NT2/D1 (cell line): ENCODE measurements around the gene SH3RF1.

Source experiments
- DNase-seq: peaks from one replicate; pipeline ENCODE4 v3.0.0-alpha.2; 2011; ENCODE audit warnings: low read depth, low spot score
- H3K27me3 ChIP-seq: 2 replicates; pipeline ENCODE4 v1.6.0; 2011; ENCODE audit warnings: mild to moderate bottlenecking; ENCODE audit not compliant: insufficient read length, insufficient read depth
- H3K36me3 ChIP-seq: 2 replicates; pipeline ENCODE4 v1.6.1; 2011; ENCODE audit warnings: mild to moderate bottlenecking, low read length, mixed read lengths; ENCODE audit not compliant: insufficient read depth, insufficient read length
- H3K4me1 ChIP-seq: 2 replicates; pipeline ENCODE4 v1.5.1; 2011; ENCODE audit not compliant: insufficient read depth, insufficient read length
- H3K4me3 ChIP-seq: 2 replicates; pipeline ENCODE4 v1.5.1; 2011; ENCODE audit warnings: low read depth; ENCODE audit not compliant: insufficient read length
- H3K9ac ChIP-seq: 2 replicates; pipeline ENCODE4 v1.6.0; 2011; ENCODE audit warnings: low read depth; ENCODE audit not compliant: insufficient read length
- H3K9me3 ChIP-seq: 2 replicates; pipeline ENCODE4 v1.5.1; 2011; ENCODE audit warnings: mild to moderate bottlenecking, low read length; ENCODE audit not compliant: insufficient read depth
- SUZ12 ChIP-seq: IDR thresholded peaks from 2 replicates; pipeline ENCODE4 v1.6.1; 2011; ENCODE audit not compliant: insufficient read length, insufficient read depth; ENCODE audit errors: extremely low read depth
- YY1 ChIP-seq: IDR thresholded peaks from 2 replicates; pipeline ENCODE4 v1.6.1; 2011; ENCODE audit not compliant: insufficient read length, insufficient read depth
- ZNF274 ChIP-seq: IDR thresholded peaks from 2 replicates; pipeline ENCODE4 v1.6.1; 2011; ENCODE audit warnings: mild to moderate bottlenecking, low read depth, low read length

Gene SH3RF1

DNA sequence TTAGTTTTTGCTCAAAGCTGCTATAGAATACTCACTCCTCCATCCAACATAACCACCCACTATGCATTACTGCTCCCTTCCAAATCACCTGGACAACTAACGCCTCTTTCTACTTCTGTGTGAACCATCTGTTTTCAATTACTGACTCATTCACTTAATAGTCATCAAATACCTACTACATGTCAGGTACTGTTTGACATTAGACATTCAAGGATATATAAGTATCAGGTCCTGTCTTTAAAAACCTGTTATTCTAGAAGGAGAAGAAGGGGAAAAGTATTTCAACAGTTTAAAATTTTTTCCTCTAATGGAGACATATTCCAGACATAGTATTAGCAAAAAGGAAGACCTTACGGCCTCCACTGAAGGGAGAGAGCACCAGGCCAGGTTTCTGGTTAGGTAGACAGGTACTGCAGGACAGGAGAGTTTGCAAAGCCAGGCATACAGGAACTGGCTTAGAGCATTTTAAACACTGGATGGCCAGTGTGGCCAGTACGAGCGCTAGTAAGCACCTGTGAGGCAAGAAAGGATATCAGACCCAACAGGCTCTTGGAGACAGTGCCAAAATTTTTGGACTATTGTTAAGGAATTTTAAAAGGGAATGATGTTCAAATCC is 39.0 kb downstream of the SH3RF1 start:
- TF ChIP-seq YY1, result no peak
- TF ChIP-seq ZNF274, result no peak
- no peak for TF ChIP-seq SUZ12
- no peak overlapping the region for H3K4me3 ChIP-seq
- no peak for DNase-seq
- peaks cover 3% of the 10 kb centered on the region for H3K36me3 ChIP-seq
- no peaks in the 10 kb centered on the region for H3K4me1 ChIP-seq
- no peak overlapping the region for H3K9ac ChIP-seq
- H3K9me3 ChIP-seq, result no peaks in the 10 kb centered on the region
- no peaks in the 10 kb centered on the region for H3K27me3 ChIP-seq

GRCh38 chr4:169229571-169230028 is 41.2 kb downstream of the SH3RF1 start:
- no peak for TF ChIP-seq ZNF274
- no peak for TF ChIP-seq YY1
- TF ChIP-seq SUZ12, result no peak
- no peaks in the 10 kb centered on the region for H3K4me1 ChIP-seq
- peaks cover 4% of the 10 kb centered on the region for H3K36me3 ChIP-seq
- no peak for DNase-seq
- no peaks in the 10 kb centered on the region for H3K9me3 ChIP-seq
- H3K27me3 ChIP-seq, result no peaks in the 10 kb centered on the region
- H3K9ac ChIP-seq, result no peak overlapping the region
- no peak overlapping the region for H3K4me3 ChIP-seq

- no peak for DNase-seq
- peaks cover 4% of the 10 kb centered on the region for H3K36me3 ChIP-seq
- TF ChIP-seq SUZ12 (no peak), ZNF274 (no peak), YY1 (no peak)
- no peaks in the 10 kb centered on the region for H3K4me1 ChIP-seq
- H3K9ac ChIP-seq, result no peak overlapping the region
- no peaks in the 10 kb centered on the region for H3K9me3 ChIP-seq
- H3K27me3 ChIP-seq, result no peaks in the 10 kb centered on the region
- H3K4me3 ChIP-seq, result no peak overlapping the region
These were observed 42.7 kb downstream of the SH3RF1 start for GRCh38 chr4:169228076-169228475.

- Histone ChIP-seq H3K4me1 (no peaks in the 10 kb centered on the region), H3K27me3 (no peaks in the 10 kb centered on the region), H3K9me3 (no peaks in the 10 kb centered on the region), H3K4me3 (no peak overlapping the region), H3K9ac (no peak overlapping the region), H3K36me3 (peaks cover 4% of the 10 kb centered on the region)
- no peak for TF ChIP-seq ZNF274
- DNase-seq, result no peak
These were observed 44.2 kb downstream of the SH3RF1 start for GRCh38 chr4:169226565-169226964.

GRCh38 chr4:169225812-169226211 is 44.9 kb downstream of the SH3RF1 start:
- no peaks in the 10 kb centered on the region for H3K9me3 ChIP-seq
- no peak overlapping the region for H3K4me3 ChIP-seq
- H3K4me1 ChIP-seq, result no peaks in the 10 kb centered on the region
- no peaks in the 10 kb centered on the region for H3K27me3 ChIP-seq
- peaks cover 4% of the 10 kb centered on the region for H3K36me3 ChIP-seq
- DNase-seq, result no peak
- H3K9ac ChIP-seq, result no peak overlapping the region
- TF ChIP-seq YY1, result no peak
- no peak for TF ChIP-seq ZNF274
- no peak for TF ChIP-seq SUZ12

DNA sequence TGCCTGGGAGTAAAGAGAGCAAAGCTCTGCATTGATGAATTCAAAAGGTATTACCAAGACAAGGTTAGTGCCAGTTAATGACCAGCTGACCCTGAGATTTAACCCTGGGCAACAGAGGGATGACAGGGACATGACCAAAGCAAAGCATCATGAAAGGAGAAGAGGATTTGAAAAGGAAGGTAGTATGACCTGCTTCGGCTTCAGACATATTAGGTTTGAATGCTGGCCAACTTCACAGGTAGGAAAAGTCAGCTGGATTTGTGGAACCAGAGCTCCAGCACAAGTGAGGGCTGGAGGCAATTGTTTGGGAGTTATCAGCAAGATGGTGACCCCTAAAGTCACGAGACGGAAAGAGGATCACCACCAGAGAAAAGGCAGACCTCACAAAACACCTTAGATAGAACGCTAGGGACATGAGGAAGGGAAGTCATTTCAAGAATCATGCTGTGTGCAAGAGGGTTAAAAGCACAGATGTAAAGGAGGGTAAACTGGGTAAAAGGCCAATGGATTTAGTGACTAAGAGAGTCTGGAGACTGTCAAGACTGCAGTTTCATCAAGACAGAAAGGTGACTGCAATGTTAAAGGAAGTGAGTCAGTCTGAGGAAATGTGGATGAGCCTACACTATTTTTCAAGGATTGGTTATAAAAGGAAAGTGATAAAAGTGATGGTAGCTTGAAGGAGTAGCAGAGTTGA is 45.6 kb downstream of the SH3RF1 start:
- Histone ChIP-seq H3K9ac (no peak overlapping the region), H3K27me3 (no peaks in the 10 kb centered on the region), H3K4me3 (no peak overlapping the region), H3K36me3 (peaks cover 4% of the 10 kb centered on the region), H3K4me1 (no peaks in the 10 kb centered on the region), H3K9me3 (no peaks in the 10 kb centered on the region)
- no peak for DNase-seq
- TF ChIP-seq SUZ12 (no peak), YY1 (no peak), ZNF274 (no peak)

- H3K4me3 ChIP-seq, result no peak overlapping the region
- TF ChIP-seq YY1 (no peak), ZNF274 (no peak), SUZ12 (no peak)
- no peaks in the 10 kb centered on the region for H3K4me1 ChIP-seq
- DNase-seq, result no peak
- H3K27me3 ChIP-seq, result no peaks in the 10 kb centered on the region
- no peaks in the 10 kb centered on the region for H3K9me3 ChIP-seq
- H3K9ac ChIP-seq, result no peak overlapping the region
- H3K36me3 ChIP-seq, result peaks cover 4% of the 10 kb centered on the region
These were observed 48.0 kb downstream of the SH3RF1 start for GRCh38 chr4:169222761-169223160.
